H9 (cell line): ENCODE results near the gene TSSK6. TPM values are rescaled to one million over a fixed set of nuclear protein-coding genes. Genes with fewer than 3 reads are reported as not detected.
A peak's percentile ranks its signal among the peaks of the same experiment; 100 is the strongest.

Experiments
- DNase-seq: peaks from one replicate; pipeline ENCODE4 v3.0.0-alpha.2; 2017
- H2AFZ ChIP-seq: one replicate; pipeline ENCODE4 v1.6.1; 2013; ENCODE audit warnings: mild to moderate bottlenecking, low read length, control low read depth, moderate library complexity
- H2AK5ac ChIP-seq: 2 replicates; pipeline ENCODE4 v1.6.1; 2013; ENCODE audit warnings: low read length, control low read depth, mixed read lengths; ENCODE audit not compliant: insufficient read length
- H2BK120ac ChIP-seq: one replicate; pipeline ENCODE4 v1.6.1; 2013; ENCODE audit warnings: low read depth, mild to moderate bottlenecking, low read length, control low read depth, inconsistent platforms; ENCODE audit not compliant: poor library complexity, severe bottlenecking
- H2BK12ac ChIP-seq: 2 replicates; pipeline ENCODE4 v1.6.1; 2013; ENCODE audit warnings: low read length, control low read depth, mixed read lengths, low read depth; ENCODE audit not compliant: insufficient read length
- H2BK15ac ChIP-seq: 2 replicates; pipeline ENCODE4 v1.6.1; 2013; ENCODE audit warnings: low read depth, low read length, control low read depth
- H2BK20ac ChIP-seq: one replicate; pipeline ENCODE4 v1.6.1; 2013; ENCODE audit warnings: low read depth, mild to moderate bottlenecking, low read length, control low read depth, inconsistent platforms; ENCODE audit not compliant: poor library complexity, severe bottlenecking
- H2BK5ac ChIP-seq: 2 replicates; pipeline ENCODE4 v1.6.1; 2013; ENCODE audit warnings: low read length, control low read depth, mixed read lengths; ENCODE audit not compliant: insufficient read length
- H3K14ac ChIP-seq: 2 replicates; pipeline ENCODE4 v1.6.1; 2013; ENCODE audit warnings: low read length, control low read depth; ENCODE audit not compliant: insufficient read depth
- H3K18ac ChIP-seq: 2 replicates; pipeline ENCODE4 v1.6.1; 2013; ENCODE audit warnings: low read depth, mild to moderate bottlenecking, mixed read lengths, low read length, control low read depth; ENCODE audit not compliant: insufficient read length
- H3K23ac ChIP-seq: 2 replicates; pipeline ENCODE4 v1.6.1; 2013; ENCODE audit warnings: low read length, control low read depth, mixed read lengths, low read depth; ENCODE audit not compliant: insufficient read length
- H3K23me2 ChIP-seq: 2 replicates; pipeline ENCODE4 v1.6.1; 2013; ENCODE audit warnings: low read depth, mild to moderate bottlenecking, mixed read lengths, low read length, control low read depth; ENCODE audit not compliant: insufficient read length, poor library complexity, severe bottlenecking
- H3K27ac ChIP-seq: 2 replicates; pipeline ENCODE4 v1.5.1; 2013; ENCODE audit warnings: low read length, control low read depth, mixed read lengths, low read depth; ENCODE audit not compliant: insufficient read length
- H3K27me3 ChIP-seq: 2 replicates; pipeline ENCODE4 v1.6.1; 2013; ENCODE audit warnings: low read length, control low read depth, inconsistent platforms; ENCODE audit not compliant: insufficient read depth
- H3K4ac ChIP-seq: 2 replicates; pipeline ENCODE4 v1.6.1; 2013; ENCODE audit warnings: low read depth, mild to moderate bottlenecking, control low read depth, inconsistent platforms, low read length, moderate library complexity
- H3K4me1 ChIP-seq: 2 replicates; pipeline ENCODE4 v1.6.1; 2013; ENCODE audit warnings: low read length, control low read depth, inconsistent platforms; ENCODE audit not compliant: insufficient read depth
- H3K4me2 ChIP-seq: 2 replicates; pipeline ENCODE4 v1.6.1; 2013; ENCODE audit warnings: low read length, control low read depth, mixed read lengths; ENCODE audit not compliant: insufficient read length, insufficient read depth
- H3K56ac ChIP-seq: 2 replicates; pipeline ENCODE4 v1.6.1; 2013; ENCODE audit warnings: low read depth, mild to moderate bottlenecking, mixed read lengths, low read length, control low read depth; ENCODE audit not compliant: insufficient read length
- H3K79me1 ChIP-seq: 2 replicates; pipeline ENCODE4 v1.6.1; 2013; ENCODE audit warnings: low read depth, mild to moderate bottlenecking, moderate library complexity, low read length, control low read depth, inconsistent platforms; ENCODE audit not compliant: insufficient read depth, poor library complexity, severe bottlenecking
- H3K79me2 ChIP-seq: 2 replicates; pipeline ENCODE4 v1.6.1; 2013; ENCODE audit warnings: low read length, control low read depth, inconsistent platforms; ENCODE audit not compliant: insufficient read depth
- H3K9ac ChIP-seq: 2 replicates; pipeline ENCODE4 v1.6.1; 2013; ENCODE audit warnings: low read length, control low read depth, mixed read lengths; ENCODE audit not compliant: insufficient read length; ENCODE audit errors: extremely low read depth
- H3K9me3 ChIP-seq: one replicate; pipeline ENCODE4 v1.6.1; 2013; ENCODE audit warnings: low read depth, low read length, inconsistent platforms; ENCODE audit not compliant: control insufficient read depth
- H3T11ph ChIP-seq: one replicate; pipeline ENCODE4 v1.6.1; 2013; ENCODE audit warnings: mild to moderate bottlenecking, low read length, control low read depth, inconsistent platforms
- H4K20me1 ChIP-seq: one replicate; pipeline ENCODE4 v1.6.1; 2013; ENCODE audit not compliant: control insufficient read depth, insufficient read length, insufficient read depth
- H4K5ac ChIP-seq: 2 replicates; pipeline ENCODE4 v1.6.1; 2013; ENCODE audit warnings: low read depth, mild to moderate bottlenecking, mixed read lengths, low read length, control low read depth; ENCODE audit not compliant: insufficient read length
- H4K8ac ChIP-seq: replicated peaks from 2 replicates; pipeline ENCODE4 v1.6.1; 2013; ENCODE audit warnings: low read length, control low read depth, mixed read lengths, low read depth; ENCODE audit not compliant: insufficient read length
- H4K91ac ChIP-seq: 2 replicates; pipeline ENCODE4 v1.6.1; 2013; ENCODE audit warnings: low read depth, mild to moderate bottlenecking, moderate library complexity, mixed read lengths, low read length, control low read depth; ENCODE audit not compliant: insufficient read length
- H3K27ac Mint-ChIP-seq, 3 experiments: 2 replicates in 2 of 3; 3 replicates in 1 of 3; pipeline ENCODE4 v1.8.0; 2020 to 2021; ENCODE audit warnings: mixed read lengths in 3 of 3, mild to moderate bottlenecking in 1 of 3, moderate library complexity in 1 of 3
- H3K27me3 Mint-ChIP-seq: 2 replicates; pipeline ENCODE4 v1.8.0; 2021; ENCODE audit warnings: low read depth, mild to moderate bottlenecking, moderate library complexity, mixed read lengths
- H3K36me3 Mint-ChIP-seq, 3 experiments: 2 replicates in 2 of 3; 3 replicates in 1 of 3; pipeline ENCODE4 v1.8.0; 2020 to 2021; ENCODE audit warnings: low read depth in 3 of 3, mixed read lengths in 3 of 3; ENCODE audit not compliant: insufficient read depth in 1 of 3
- H3K4me1 Mint-ChIP-seq, 2 experiments: 2 replicates each; pipeline ENCODE4 v1.8.0; 2020; ENCODE audit warnings: mixed read lengths in 2 of 2
- H3K4me3 Mint-ChIP-seq, 2 experiments: 2 replicates in 1 of 2; 3 replicates in 1 of 2; pipeline ENCODE4 v1.8.0; 2020 to 2021; ENCODE audit warnings: mild to moderate bottlenecking in 2 of 2, mixed read lengths in 2 of 2, moderate library complexity in 1 of 2
- H3K9me3 Mint-ChIP-seq, 2 experiments: 2 replicates in 1 of 2; 3 replicates in 1 of 2; pipeline ENCODE4 v1.8.0; 2020; ENCODE audit warnings: mild to moderate bottlenecking in 2 of 2, mixed read lengths in 2 of 2, moderate library complexity in 1 of 2
- CTCF ChIP-seq: fragments of 200-600 bp; sonication (generic); conservative IDR thresholded peaks from 3 replicates; pipeline ENCODE4 v1.8.0; 2021; ENCODE audit warnings: antibody characterized with exemption, mild to moderate bottlenecking
- WGBS: extraction: QIAGEN DNeasy Blood & Tissue Kit; methylation state at CpG from one replicate; pipeline ENCODE4 v1.1.7; 2013; ENCODE audit warnings: missing lambda C conversion rate, low lambda C conversion rate, mixed read lengths; ENCODE audit not compliant: insufficient read length; ENCODE audit errors: extremely low coverage; 5-methylcytosine and 5-hydroxymethylcytosine counted together
- total RNA-seq: library from RNA; stranded (reverse); gene quantifications from 2 replicates; pipeline ENCODE4 v1.2.1, GENCODE V29; 2021

TSSK6 gene
- total RNA-seq, 1 experiment from 2014 or later: 2.6 TPM

GRCh38 chr19:19540064-19540714 lies 24.8 kb upstream of the TSSK6 start:
- no peaks in the 10 kb centered on the region; a peak in 1 of 5 replicates for H3K9me3 Mint-ChIP-seq
- Histone ChIP-seq H3K27ac (no peak overlapping the region), H3K56ac (no peak overlapping the region), H3K14ac (no peak overlapping the region), H4K5ac (no peak overlapping the region), H3K4me2 (peak overlapping the region; percentile 74), H3K23ac (no peak overlapping the region), H3K79me1 (no peaks in the 10 kb centered on the region), H3K79me2 (no peaks in the 10 kb centered on the region), H2BK120ac (no peak overlapping the region), H2BK5ac (no peak overlapping the region), H3K4me1 (no peaks in the 10 kb centered on the region), H2BK20ac (no peak overlapping the region), H3K18ac (no peak overlapping the region), H3K9ac (no peak overlapping the region), H4K8ac (no peak overlapping the region), H2AFZ (no peak overlapping the region), H3K9me3 (no peaks in the 10 kb centered on the region), H3T11ph (no peak overlapping the region), H3K4ac (no peak overlapping the region), H2AK5ac (no peak overlapping the region), H4K91ac (no peak overlapping the region), H3K23me2 (peaks cover 14% of the 10 kb centered on the region), H2BK15ac (no peak overlapping the region), H4K20me1 (no peaks in the 10 kb centered on the region), H2BK12ac (no peak overlapping the region), H3K27me3 (peaks cover 2% of the 10 kb centered on the region; the same call in 1 of the 2 replicates)
- peak overlapping the region in 1 of 3 experiments; percentile 70; a peak in 1 of 7 replicates for H3K27ac Mint-ChIP-seq
- peaks cover 25% of the 10 kb centered on the region for H3K27me3 Mint-ChIP-seq
- peaks cover 7 to 15% of the 10 kb centered on the region in 2 experiments for H3K4me1 Mint-ChIP-seq
- TF ChIP-seq CTCF: no peak
- no CpG with 5 or more reads among the region's 74 CpGs for WGBS
- peaks cover 2 to 4% (median 2%) of the 10 kb centered on the region in 3 experiments; a peak in 4 of 7 replicates for H3K36me3 Mint-ChIP-seq
- H3K4me3 Mint-ChIP-seq: peak overlapping the region; percentile 33 to 44; a peak in 2 of 5 replicates
- peak; percentile 94 for DNase-seq
